ENCODE measurements around the gene ATXN10.
"Not testable (repeated sequence)": the region's sequence is repeated elsewhere in the genome, so short reads cannot be mapped to it uniquely, and the experiment has no call there.

The ATXN10 gene

GRCh38 chr22:45714390-45714789, 42.8 kb downstream of the ATXN10 start:
- not testable (repeated sequence) for DNase-seq

DNA sequence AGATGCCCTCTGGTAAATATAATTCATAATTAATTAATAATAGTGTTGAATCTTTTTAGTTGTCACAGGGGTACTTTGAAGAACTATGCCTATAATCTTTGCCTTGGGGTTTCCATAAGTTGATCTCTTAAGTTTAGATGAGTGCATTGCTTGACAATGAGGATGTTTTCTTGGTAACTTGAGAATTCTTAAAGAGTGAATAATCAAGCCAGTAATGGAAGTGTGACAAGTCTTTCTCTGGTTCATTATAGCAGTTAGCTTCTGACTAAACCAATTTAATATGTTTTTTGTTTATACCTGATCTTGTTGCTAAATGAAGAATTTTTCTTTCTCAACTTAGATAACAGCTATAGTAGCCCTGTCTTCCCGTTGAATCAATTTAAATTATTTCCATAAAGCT, 46.2 kb downstream of the ATXN10 start:
- DNase-seq, result no peak

DNA sequence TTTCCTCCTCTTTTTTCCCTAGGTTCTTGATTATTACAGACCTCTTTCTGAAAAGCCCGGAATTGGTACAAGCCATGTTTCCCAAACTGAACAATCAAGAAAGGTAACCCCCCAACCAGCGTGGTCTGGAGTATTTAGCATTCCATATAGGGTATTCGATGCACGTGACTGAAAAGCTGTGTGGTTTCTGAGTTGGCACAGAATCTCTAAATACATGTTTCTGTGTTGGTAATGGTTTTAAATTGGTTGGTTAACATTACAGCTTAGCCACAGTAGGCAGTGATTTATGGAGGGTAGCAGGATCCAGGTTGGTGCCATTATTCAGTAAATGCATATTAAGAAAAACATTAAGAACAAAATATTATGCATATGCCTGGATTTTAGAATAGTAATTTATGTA, 46.8 kb downstream of the ATXN10 start:
- DNase-seq, result no peak

DNA sequence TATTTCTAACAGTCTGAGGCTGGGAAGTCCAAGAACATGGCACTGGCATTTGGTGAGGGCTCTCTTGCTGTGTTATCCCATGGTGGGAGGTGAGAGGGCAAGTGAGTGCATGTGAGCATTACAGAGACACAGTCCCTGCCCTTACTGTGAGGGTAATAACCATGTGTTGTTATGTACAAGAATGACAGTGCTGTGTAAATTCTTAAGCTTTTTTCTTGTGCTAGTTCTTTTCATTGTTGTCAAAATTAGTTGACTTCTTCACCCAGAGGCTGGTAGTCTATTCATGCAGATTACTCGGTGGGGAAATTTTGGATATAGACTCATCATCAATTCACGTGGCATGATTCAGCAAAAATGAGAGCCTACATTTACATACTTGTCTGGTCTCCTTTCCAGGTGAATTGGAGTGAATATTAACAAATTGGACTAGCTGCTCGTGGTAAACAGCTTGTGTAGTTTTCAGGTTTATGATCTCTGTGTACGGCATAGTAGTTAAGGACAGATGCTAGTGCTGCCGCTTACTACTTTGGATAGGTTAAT, 49.3 kb downstream of the ATXN10 start:
- no peak for DNase-seq

DNA sequence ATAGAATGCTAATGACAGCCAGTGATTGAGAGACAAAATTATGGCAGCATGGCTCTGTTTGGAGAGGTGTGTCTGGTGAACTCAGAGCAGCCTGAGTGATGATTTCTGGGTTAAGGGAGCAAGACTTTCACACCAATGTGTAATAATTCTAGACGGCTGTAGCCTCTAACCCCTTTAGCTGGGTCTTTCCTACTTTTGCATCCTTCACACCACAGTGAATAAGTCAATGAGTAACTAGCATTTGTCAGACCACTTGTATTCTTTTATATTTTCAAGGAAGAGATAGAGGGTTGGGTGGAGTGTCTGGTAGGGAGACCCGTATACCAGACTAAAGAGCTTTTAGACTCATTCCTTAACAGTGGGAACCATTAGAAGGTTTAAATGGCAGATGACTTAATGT, 50.4 kb downstream of the ATXN10 start:
- no peak for DNase-seq

GRCh38 chr22:45726081-45726480, 54.4 kb downstream of the ATXN10 start:
- DNase-seq, result no peak

- no peak for DNase-seq
Measured at GRCh38 chr22:45731041-45731797, 59.6 kb downstream of the ATXN10 start.

DNA sequence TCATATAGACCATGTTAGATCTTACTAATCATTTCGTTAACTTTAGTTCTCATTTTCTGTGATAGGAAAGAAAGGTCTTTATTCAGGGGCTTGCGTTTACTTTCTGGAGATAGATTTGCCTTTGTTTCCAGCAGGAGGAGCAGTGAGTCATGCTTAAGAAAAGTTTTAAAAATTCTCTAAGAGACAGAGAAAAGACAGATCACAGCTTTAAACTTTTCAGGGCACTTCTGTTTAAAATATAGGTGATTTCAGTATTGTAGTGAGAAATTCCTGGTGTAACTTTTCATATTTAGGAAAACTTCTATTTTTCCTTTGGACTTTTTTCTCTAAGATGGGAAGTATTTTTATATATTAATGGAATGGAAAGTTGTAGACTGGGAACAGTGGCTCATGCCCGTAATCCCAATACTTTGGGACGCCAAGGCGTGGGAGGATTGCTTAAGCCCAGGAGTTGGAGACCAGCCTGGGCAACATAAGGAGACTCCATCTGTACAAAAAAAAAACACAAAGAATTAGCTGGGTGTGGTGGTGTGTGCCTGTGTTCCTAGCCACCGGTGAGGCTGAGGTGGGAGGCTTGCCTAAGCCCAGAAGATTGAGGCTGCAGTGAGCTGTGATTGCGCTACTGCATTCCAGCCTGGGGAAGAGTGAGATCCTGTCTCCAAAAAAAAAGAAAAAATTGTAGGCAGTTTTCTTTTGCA, 60.3 kb downstream of the ATXN10 start:
- DNase-seq, result peak; percentile 27 to 40

DNA sequence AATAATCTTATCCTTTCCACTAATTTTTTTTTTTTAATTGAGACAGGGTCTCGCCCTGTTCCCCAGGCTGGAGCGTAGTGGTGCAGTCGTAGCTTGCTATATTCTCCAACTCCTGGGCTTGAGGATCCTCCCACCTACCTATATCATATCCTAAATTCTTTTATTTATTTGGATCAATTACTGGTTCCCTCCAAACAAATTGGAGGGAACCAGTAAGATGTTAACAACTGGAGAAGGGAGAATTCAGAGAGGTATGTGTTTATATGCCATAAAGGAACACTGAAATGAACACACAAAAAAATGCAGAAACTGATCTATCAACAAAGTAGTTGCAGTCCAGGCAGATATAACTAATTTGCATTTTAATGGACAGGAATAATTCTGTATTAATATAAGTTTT, 63.6 kb downstream of the ATXN10 start:
- DNase-seq, result no peak

DNA sequence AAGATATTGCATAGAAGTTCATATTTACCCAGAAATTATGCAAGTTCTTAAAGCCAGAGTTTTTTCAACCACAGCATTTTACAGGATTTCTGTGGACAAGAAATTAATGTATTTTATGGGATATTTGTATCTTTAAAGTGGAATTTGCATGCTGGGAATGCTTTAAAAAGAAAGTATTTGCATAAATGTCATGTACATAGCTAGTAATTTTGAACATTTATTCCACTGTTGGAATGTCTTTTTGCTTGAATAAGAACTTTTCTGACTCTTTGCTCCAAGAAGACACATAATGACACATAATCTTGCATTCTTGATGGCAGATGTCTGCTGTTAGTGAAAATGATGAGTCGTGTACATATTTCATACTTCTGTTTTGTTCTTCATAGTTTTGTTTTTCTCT, 66.6 kb downstream of the ATXN10 start:
- no peak for DNase-seq

DNA sequence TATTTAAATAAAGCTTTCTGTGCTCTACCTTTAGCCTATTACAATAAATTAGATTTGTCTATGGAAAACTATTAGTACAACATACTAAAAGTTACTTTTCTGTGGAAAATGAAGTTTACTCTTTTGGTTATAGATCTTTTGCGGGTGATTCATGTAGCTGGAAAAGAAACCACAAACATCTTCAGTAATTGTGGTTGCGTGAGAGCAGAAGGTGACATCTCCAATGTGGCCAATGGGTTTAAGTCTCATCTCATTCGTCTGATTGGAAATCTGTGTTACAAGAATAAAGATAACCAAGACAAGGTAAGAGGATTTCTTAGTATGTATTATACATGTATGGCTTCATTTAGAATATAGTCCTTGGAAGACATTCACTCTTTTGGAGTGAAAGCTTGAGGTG, 68.6 kb downstream of the ATXN10 start:
- no peak for DNase-seq

DNA sequence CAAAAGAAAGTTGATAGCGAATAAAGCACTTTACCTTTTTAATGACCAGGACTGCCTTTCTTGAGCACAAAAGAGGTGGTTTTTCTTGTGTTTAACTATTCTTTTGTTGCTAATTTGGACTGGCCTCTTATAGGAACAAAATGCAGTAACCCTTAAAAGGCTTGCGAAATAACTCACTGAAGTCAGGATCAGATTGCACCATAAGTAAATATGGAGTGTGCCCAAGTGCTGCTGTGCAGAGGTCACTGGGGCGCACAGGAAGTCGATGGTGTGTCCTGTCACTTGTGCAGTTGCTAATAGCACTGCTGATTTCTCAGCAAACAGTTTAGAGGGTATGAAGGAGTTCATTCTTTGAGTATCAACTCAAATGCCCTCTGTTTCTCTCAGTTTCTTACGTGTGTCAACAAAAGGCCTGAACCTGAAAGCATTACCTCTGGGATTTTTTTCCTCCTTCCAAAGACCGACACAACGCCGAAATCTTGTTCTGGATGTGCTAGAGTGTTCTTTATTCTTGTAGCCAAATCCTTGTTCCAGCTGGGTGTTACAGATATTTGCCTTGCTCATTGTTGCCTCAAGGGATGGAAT, 71.3 kb downstream of the ATXN10 start:
- peak; percentile 24 to 52 for DNase-seq

DNA sequence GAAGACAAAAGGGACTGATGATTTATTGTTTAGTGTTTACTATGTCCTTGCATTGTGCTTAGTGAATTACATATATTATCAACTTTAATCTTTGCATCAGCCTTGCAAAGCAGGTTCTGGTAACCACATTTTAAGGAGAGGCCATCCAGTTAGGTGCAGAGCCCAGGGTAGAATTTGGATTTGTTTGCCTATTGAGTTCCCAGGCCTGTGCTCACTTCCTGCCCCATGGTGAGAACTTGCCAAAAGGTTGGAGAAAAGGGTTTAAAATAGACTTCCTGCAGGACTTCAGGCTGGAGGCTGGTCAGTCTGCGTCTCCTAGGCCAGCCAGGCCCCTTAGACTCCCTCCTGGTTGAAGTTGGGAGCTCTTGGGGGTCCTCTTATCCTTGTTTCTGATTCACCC, 72.1 kb downstream of the ATXN10 start:
- DNase-seq, result no peak

DNA sequence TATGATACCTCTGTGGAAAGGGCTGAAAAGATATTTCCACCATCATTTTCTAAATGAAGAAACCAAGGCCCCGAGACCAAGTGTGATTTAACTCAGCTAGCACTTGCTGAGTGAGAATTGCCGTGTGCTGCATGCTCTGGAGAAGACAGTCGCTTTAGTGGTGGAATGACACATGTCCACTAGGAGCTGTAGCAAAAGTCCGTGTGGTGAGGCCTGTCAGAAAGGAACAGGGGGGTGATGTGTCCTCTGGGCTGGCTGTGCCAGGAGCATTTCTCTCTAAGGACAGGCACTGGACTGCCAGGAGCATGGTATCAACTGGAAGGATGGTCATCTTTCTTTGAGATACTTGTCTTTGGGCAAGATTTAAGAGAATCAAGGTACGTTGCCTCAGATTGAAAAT, 72.8 kb downstream of the ATXN10 start:
- no peak for DNase-seq

DNA sequence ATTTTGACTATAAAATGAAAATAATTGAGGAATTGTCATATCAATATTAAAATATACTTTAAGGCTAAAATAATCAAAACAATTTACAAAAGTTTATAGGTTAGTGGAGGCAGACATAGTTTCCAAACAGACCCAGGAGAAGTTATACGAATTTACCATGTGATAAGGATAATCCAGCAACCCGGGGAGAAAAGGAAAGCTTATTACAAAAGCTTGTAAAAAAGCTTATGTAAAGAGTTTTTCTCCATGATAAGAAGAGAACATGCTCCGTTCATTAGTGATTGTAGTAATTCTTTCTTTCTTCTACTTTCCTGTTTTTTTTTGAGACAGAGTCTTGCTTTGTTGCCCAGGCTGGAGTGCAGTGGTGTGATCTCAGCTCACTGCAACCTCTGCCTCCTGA, 79.0 kb downstream of the ATXN10 start:
- no peak for DNase-seq

DNA sequence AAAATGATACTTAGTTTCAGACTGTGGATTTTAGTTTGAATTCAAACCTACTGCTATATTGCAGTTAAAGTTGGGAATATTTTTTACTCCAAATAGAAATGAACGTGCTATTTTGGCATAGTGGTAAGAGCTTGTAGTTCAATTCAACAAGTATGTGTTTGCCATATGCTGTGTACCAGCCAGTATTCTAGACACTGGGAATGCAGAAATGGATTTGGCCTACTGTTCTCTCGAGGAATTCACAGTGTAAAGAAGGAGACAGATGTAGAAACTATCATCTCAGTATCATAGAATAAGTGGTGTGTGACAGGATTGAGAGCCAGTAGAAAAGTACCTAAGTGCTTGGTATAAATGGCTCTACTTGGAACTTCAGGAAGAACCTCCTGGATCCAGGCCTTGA, 80.4 kb downstream of the ATXN10 start:
- DNase-seq, result no peak

- DNase-seq, result no peak
Measured at GRCh38 chr22:45754822-45755221, 83.2 kb downstream of the ATXN10 start.

- no peak for DNase-seq
Measured at GRCh38 chr22:45756558-45756957, 84.9 kb downstream of the ATXN10 start.

DNA sequence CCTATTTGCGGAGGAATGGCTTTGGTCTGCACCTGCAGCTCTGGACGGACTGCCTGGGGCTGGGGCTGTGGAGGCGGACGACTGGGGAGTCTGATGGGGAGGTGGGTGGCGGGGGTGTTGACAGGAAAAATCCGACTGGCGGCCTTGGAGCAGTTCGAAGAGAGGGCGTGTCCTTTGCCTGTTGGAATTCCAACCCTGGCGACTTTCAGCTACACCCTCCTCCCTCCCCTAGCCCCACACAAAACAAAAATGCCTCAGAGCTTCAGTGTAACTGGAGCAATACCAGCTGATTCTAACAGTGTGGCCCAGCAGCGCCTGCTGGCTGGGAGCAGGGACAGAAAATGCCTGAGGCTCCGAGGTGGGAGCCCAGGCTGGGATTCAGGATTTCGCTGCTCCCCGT, 85.4 kb downstream of the ATXN10 start:
- no peak for DNase-seq

DNA sequence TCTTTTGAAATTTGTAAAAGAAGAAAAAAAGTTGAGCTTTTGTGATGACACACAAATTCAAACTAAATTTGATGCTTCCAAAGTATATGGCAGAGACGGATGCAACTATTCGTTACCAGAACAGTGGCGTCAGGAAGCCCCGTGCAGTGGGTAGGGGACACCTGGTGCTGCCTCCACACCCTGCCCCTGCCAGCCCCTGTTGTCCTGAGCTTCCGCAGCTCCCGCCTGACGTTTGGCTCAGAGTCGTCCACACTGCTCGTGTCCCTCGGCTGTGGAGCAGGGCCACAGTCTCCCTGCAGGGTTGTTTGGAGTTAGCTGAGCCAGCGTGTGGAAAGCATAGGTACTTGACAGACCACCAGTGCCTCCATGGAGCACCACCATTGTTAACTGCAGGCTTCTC, 86.3 kb downstream of the ATXN10 start:
- no peak for DNase-seq

- no peak for DNase-seq
Measured at GRCh38 chr22:45758603-45759002, 87.0 kb downstream of the ATXN10 start.

- no peak for DNase-seq
Measured at GRCh38 chr22:45760682-45761081, 89.0 kb downstream of the ATXN10 start.

- DNase-seq, result no peak
Measured at GRCh38 chr22:45762545-45763235, 91.1 kb downstream of the ATXN10 start.

All from Kasumi-1 (cell line).